GM12878 (cell line): ENCODE measurements around the gene CYP4F8. TPM values are rescaled to one million over a fixed set of nuclear protein-coding genes. Genes with fewer than 3 reads are reported as not detected.

Experiments
- ATAC-seq: fragments of 200-7000 bp; cut with Tn5 transposase; 3 replicates; pipeline ENCODE4 v1.9.1; 2020; ENCODE audit warnings: mild to moderate bottlenecking, moderate library complexity
- BruUV-seq: library from RNA; stranded (reverse); fragments of 400-500 nt; replicated peaks from 2 replicates; lab custom pipeline; 2021; lab: Mats Ljungman, UMichigan
- CTCF ChIA-PET: fragments of 300-600 bp; sonication (Branson Sonifier 250); formaldehyde crosslinking; extraction: SDS; loops from one replicate; lab custom pipeline; 2021; ENCODE audit warnings: inconsistent platforms; lab: Yijun Ruan, JAX
- POLR2A ChIA-PET: fragments of 350-600 bp; formaldehyde crosslinking; extraction: SDS; loops from one replicate; lab custom pipeline; 2021; ENCODE audit warnings: inconsistent platforms; lab: Charles Lee
- RAD21 ChIA-PET: fragments of 300-600 bp; sonication (Branson Sonifier 250); formaldehyde crosslinking; loops from one replicate; lab custom pipeline; 2023; ENCODE audit warnings: antibody characterized with exemption; ENCODE audit not compliant: unreplicated experiment; lab: Charles Lee
- SMC1A ChIA-PET: fragments of 300-600 bp; sonication (Branson Sonifier 250); formaldehyde crosslinking; loops from one replicate; lab custom pipeline; 2023; ENCODE audit not compliant: unreplicated experiment, uncharacterized antibody; lab: Charles Lee
- DNase-seq: peaks from one replicate; pipeline ENCODE4 v3.0.0-alpha.2; 2011; ENCODE audit warnings: low read depth, low spot score
- FAIRE-seq: peaks from 3 replicates; lab custom pipeline; 2011; peaks lifted over from hg19 to GRCh38; lab: Jason Lieb, UNC
- H2AFZ ChIP-seq: 2 replicates; pipeline ENCODE4 v1.6.0; 2011; ENCODE audit warnings: low read depth, low read length, control low read depth; ENCODE audit not compliant: control insufficient read depth
- H3K27ac ChIP-seq: 2 replicates; pipeline ENCODE4 v1.5.1; 2011; ENCODE audit warnings: control low read depth; ENCODE audit not compliant: control insufficient read depth, insufficient read depth
- H3K27me3 ChIP-seq, 2 experiments: replicated peaks in 1 of 2; 2 replicates each; pipeline versions ENCODE4 v1.6.0 to v1.6.1; 2011; ENCODE audit warnings: low read length in 1 of 2; ENCODE audit not compliant: control insufficient read depth in 2 of 2, insufficient read depth in 2 of 2
- H3K36me3 ChIP-seq, 2 experiments: 2 replicates each; pipeline ENCODE4 v1.5.1; 2011; ENCODE audit warnings: low read length in 1 of 2; ENCODE audit not compliant: control insufficient read depth in 2 of 2, insufficient read depth in 2 of 2
- H3K4me1 ChIP-seq: 2 replicates; pipeline ENCODE4 v1.6.1; 2011; ENCODE audit warnings: mild to moderate bottlenecking, low read length, moderate library complexity, mixed read lengths; ENCODE audit not compliant: control insufficient read depth, insufficient read depth
- H3K4me2 ChIP-seq: 2 replicates; pipeline ENCODE4 v1.6.0; 2011; ENCODE audit warnings: control low read depth; ENCODE audit not compliant: control insufficient read depth, insufficient read depth
- H3K4me3 ChIP-seq: fragments of 200-600 bp; sonication (generic); 2 replicates; pipeline ENCODE4 v1.5.1; 2016
- H3K79me2 ChIP-seq: 2 replicates; pipeline ENCODE4 v1.6.0; 2011; ENCODE audit warnings: low read length; ENCODE audit not compliant: control insufficient read depth, insufficient read depth
- H3K9ac ChIP-seq: 2 replicates; pipeline ENCODE4 v1.8.0; 2011; ENCODE audit warnings: low read length, control low read depth, mixed read lengths; ENCODE audit not compliant: control insufficient read depth, insufficient read depth
- H3K9me3 ChIP-seq: replicated peaks from 3 replicates; pipeline ENCODE4 v1.5.1; 2011; ENCODE audit warnings: mild to moderate bottlenecking, low read length; ENCODE audit not compliant: control insufficient read depth, insufficient read depth
- H4K20me1 ChIP-seq: 2 replicates; pipeline ENCODE4 v1.6.0; 2011; ENCODE audit not compliant: control insufficient read depth, insufficient read depth
- CREM ChIP-seq: IDR thresholded peaks from 2 replicates; pipeline ENCODE4 v1.6.1; 2014; ENCODE audit warnings: antibody characterized with exemption, low read depth
- EED ChIP-seq: sonication (generic); IDR thresholded peaks from 2 replicates; pipeline ENCODE4 v1.6.1; 2016; ENCODE audit warnings: antibody characterized with exemption, low read depth
- IRF3 ChIP-seq: fragments of 450-650 bp; IDR thresholded peaks from 2 replicates; pipeline ENCODE4 v1.6.1; 2014; ENCODE audit warnings: mild to moderate bottlenecking
- NR2C2 ChIP-seq: IDR thresholded peaks from 2 replicates; pipeline ENCODE4 v1.6.1; 2011; ENCODE audit warnings: borderline replicate concordance, low read depth; ENCODE audit not compliant: control insufficient read depth, insufficient read length
- RCOR1 ChIP-seq: conservative IDR thresholded peaks from 2 replicates; pipeline ENCODE4 v1.6.1; 2012; ENCODE audit warnings: low read depth, low read length, improper control_type of control experiment
- RELA ChIP-seq: fragments of 450-650 bp; IDR thresholded peaks from 2 replicates; pipeline ENCODE4 v1.8.0; 2014; ENCODE audit warnings: borderline replicate concordance; ENCODE audit not compliant: partially characterized antibody
- ZNF687 ChIP-seq: fragments of 450-650 bp; IDR thresholded peaks from 2 replicates; pipeline ENCODE4 v1.6.1; 2017; ENCODE audit warnings: mild to moderate bottlenecking, moderate library complexity
- WGBS: methylation state at CpG from one replicate; pipeline ENCODE4 v1.1.6; 2016; ENCODE audit warnings: low lambda C conversion rate; ENCODE audit not compliant: insufficient replicate concordance, insufficient coverage; ENCODE audit errors: missing lambda C conversion rate; 5-methylcytosine and 5-hydroxymethylcytosine counted together
- in situ Hi-C: fragments of 300-500 bp; cut with MboI; formaldehyde crosslinking; loops from 9 replicates; pipeline ENCODE4 v1.14.3; 2018; ENCODE audit warnings: mixed read lengths
- intact Hi-C: fragments of 100-400 bp; cut with micrococcal nuclease; formaldehyde crosslinking; loops from one replicate; pipeline ENCODE4 v1.14.2; 2022; ENCODE audit not compliant: unreplicated experiment
- polyA plus RNA-seq, 11 experiments: library from polyadenylated mRNA; depleted of rRNA in 4 of 11; unstranded in 6 of 11; stranded (reverse) in 5 of 11; fragments of >200 nt; fragmentation: Nextera tagmentation in 4 of 11; fragmentation: Illumina TruSeq in 1 of 11; extraction: Ambion mirVana in 4 of 11; extraction: Trizol in 1 of 11; gene quantifications; 1 replicate in 1 of 11; 2 replicates in 10 of 11; pipeline versions ENCODE4 v1.2.1 to v1.2.3, GENCODE V29; 2011 to 2016; ENCODE audit warnings: inconsistent platforms in 2 of 11, missing spikeins in 2 of 11, low read depth in 1 of 11
- total RNA-seq, 4 experiments: library from RNA; depleted of rRNA in 3 of 4; stranded (reverse); fragments of >200 nt in 3 of 4; fragmentation: Illumina TruSeq in 1 of 4; extraction: Trizol in 1 of 4; gene quantifications; 2 replicates each; pipeline versions ENCODE4 v1.2.1 to v1.2.3, GENCODE V29; 2013 to 2021

The CYP4F8 gene
- total and polyA plus RNA-seq, 10 of the 15 experiments (the other 5 are each of a cell fraction or from before 2014, with no cell fraction given) = not detected

- no peak overlapping the region for H3K27ac ChIP-seq
- FAIRE-seq = no peak
- no peak for DNase-seq
- 68% methylated on average over 4 of the region's 4 CpGs for WGBS
- H3K36me3 ChIP-seq = no peaks in the 10 kb centered on the region
- H3K4me3 ChIP-seq = no peak overlapping the region
- SMC1A ChIA-PET = no interaction called here
- no peak overlapping the region for H3K4me2 ChIP-seq
- RAD21 ChIA-PET = no interaction called here
- H4K20me1 ChIP-seq = no peaks in the 10 kb centered on the region
- H3K9ac ChIP-seq = no peak overlapping the region
- H3K79me2 ChIP-seq = no peaks in the 10 kb centered on the region
- no peaks in the 10 kb centered on the region for H3K4me1 ChIP-seq
- H3K27me3 ChIP-seq = no peaks in the 10 kb centered on the region
- intact Hi-C loops = no loop called here
- no peak overlapping the region for H2AFZ ChIP-seq
- no peak for ATAC-seq
- in situ Hi-C loops = no loop called here
- H3K9me3 ChIP-seq = no peaks in the 10 kb centered on the region
- CTCF ChIA-PET = no interaction called here
- no TSS peak for BruUV-seq
- POLR2A ChIA-PET = no interaction called here
- TF ChIP-seq EED = no peak
- TF ChIP-seq NR2C2 = no peak
- no peak for TF ChIP-seq RCOR1
- TF ChIP-seq ZNF687 = no peak
- TF ChIP-seq IRF3 = no peak
- no peak for TF ChIP-seq RELA
- no peak for TF ChIP-seq CREM
Observed at GRCh38 chr19:15663247-15663646, 48.2 kb downstream of the CYP4F8 start.
